ENCODE results near the gene RAP1GAP2.
A peak's percentile ranks its signal among the peaks of the same experiment; 100 is the strongest.
"Not testable (repeated sequence)": the region's sequence is repeated elsewhere in the genome, so short reads cannot be mapped to it uniquely, and the experiment has no call there.

The RAP1GAP2 gene

GRCh38 chr17:2785376-2785775 is 10.9 kb upstream of the RAP1GAP2 start:
- DNase-seq (ENCODE audit: low read depth in 1 of 2, low spot score in 1 of 2): not testable (repeated sequence)

DNA sequence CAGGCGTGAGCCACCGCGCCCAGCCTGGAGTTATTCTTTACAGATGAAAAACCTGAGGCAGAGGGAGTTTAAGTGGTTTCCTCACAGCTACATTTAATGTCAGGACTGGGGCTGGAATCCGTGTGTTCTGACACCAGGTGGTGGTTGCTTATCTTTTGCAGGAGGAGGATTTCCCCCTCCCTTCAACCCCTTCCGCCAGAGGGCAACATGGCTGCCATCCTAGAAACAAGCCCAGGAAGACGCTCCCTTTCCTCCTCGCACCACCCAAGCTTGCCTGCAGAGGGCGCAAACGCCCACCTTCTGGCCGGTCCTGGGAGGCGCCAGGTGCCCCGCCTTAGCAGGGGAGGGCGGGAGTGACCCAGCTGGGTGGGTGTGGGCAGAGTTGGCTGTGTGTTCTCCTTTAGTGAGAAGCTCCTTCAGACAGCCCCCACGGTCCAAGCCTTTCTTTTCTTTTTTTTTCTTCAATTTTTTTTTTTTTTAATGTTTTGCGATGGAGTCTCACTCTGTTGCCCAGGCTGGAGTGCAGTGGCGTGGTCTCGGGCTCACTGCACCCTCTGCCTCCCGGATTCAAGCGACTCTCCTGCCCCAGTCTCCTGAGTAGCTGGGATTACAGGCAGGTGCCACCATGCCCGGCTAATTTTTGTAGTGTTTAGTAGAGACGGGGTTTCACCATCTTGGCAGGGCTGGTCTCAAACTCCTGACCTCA is 9.9 kb upstream of the RAP1GAP2 start:
- peak; percentile 79 to 88 for DNase-seq (ENCODE audit: low read depth in 1 of 2, low spot score in 1 of 2)

DNA sequence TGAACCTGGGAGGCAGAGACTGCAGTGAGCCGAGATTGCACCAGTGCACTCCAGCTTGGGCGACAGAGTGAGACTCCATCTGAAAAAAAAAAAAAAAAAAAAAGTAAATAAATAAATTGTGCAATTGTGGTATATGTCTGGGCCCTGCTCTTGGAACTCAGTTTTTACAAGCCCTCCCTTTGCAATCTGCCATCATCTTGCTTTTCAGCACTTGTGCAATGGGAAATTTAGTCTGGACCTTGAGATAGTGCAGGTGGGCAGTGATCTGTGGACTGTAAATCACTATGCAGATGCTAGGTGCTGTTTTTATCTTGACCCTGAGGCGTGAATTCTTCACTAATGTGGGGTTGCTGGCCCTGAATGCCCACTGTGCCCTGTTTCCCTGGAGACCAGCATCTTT is 6.5 kb upstream of the RAP1GAP2 start:
- no peak for DNase-seq (ENCODE audit: low read depth in 1 of 2, low spot score in 1 of 2)

GRCh38 chr17:2792366-2793169 is 3.7 kb upstream of the RAP1GAP2 start:
- peak in 1 of 2 donors; percentile 39 for DNase-seq (ENCODE audit: low read depth in 1 of 2, low spot score in 1 of 2)

GRCh38 chr17:2794111-2794803 is 2.0 kb upstream of the RAP1GAP2 start:
- DNase-seq (ENCODE audit: low read depth in 1 of 2, low spot score in 1 of 2): no peak

DNA sequence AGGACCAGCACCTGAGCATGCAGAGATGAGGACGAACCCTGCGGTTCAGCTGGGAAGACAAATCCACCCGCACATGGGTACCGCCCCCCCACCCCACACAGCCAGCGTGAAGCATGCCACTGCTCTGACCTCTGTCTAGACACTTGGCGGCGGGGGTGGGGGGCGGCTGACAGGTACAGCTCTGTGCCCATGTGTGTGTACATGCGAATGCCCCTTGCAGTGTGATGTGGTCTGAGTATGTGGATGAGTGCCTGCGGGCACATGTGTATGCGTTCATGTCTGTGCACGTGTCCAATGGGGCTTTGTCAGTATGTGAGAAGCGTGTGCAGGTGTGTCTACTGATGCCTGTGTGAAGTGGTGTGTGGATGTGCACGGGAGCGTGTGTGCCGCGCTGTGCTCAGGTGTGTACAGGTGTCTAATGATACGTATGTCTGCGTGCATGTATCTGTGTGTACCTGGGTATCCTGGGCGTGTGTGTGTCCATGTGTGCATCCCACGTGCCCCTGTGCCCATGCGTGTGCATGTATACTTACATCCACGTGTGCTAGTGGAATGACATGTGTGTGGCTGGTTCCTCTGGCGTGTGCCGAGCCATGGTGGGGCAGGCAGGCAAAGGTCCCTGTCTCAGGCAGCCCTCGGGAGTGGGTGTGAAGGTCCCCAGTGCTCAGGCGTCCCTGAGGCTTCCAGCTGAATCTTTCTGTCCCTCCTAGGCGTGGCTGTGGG is 636 bp upstream of the RAP1GAP2 start:
- no peak for DNase-seq (ENCODE audit: low read depth in 1 of 2, low spot score in 1 of 2)

- no peak for DNase-seq (ENCODE audit: low read depth in 1 of 2, low spot score in 1 of 2)
These were observed 988 bp downstream of the RAP1GAP2 start for GRCh38 chr17:2797226-2797625.

- DNase-seq (ENCODE audit: low read depth in 1 of 2, low spot score in 1 of 2): no peak
These were observed 1.4 kb downstream of the RAP1GAP2 start for GRCh38 chr17:2797637-2798036.

DNA sequence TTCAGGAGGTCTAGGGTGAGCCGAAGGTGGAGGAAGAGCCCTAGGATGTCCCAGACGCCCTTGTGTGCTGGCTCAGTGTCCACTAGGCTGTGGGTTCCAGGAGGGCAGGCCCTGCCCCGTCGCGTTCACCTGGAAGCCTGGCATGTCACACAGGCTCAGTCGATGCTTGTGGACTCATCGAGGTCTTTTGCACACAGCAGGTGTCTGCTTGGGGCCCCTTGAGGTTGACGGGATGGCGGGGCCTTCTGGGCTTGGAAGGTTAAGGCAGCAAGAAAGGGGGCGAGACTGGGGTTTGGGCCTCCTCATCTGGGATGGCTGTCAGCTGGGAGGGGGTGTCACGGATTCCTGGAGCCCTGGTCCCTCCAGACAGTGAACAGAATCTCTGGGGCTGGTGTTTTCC is 1.9 kb downstream of the RAP1GAP2 start:
- DNase-seq (ENCODE audit: low read depth in 1 of 2, low spot score in 1 of 2): no peak

- DNase-seq (ENCODE audit: low read depth in 1 of 2, low spot score in 1 of 2): no peak
These were observed 2.4 kb downstream of the RAP1GAP2 start for GRCh38 chr17:2798678-2799077.

DNA sequence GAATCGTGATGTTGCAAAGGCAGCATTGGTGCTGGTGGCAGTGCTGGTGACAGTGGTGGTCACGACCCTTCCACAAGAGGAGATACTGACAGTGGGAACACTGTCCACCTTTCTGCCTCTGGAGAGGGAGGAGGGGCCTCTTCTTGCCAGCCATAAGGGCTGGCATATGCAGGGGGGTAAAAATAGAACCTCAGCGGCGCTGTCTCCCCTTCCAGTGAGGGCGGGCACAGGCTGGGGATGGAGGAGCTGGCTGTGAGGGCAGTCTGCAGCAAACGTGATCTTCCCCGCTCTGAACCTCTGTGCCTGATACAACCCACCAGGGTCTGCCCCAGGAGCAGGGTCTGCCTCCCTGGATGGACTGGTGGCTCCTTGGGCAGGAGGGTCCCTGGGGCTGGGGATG is 3.4 kb downstream of the RAP1GAP2 start:
- DNase-seq (ENCODE audit: low read depth in 1 of 2, low spot score in 1 of 2): no peak

GRCh38 chr17:2800367-2800766 is 4.1 kb downstream of the RAP1GAP2 start:
- no peak for DNase-seq (ENCODE audit: low read depth in 1 of 2, low spot score in 1 of 2)

GRCh38 chr17:2801841-2802240 is 5.6 kb downstream of the RAP1GAP2 start:
- no peak for DNase-seq (ENCODE audit: low read depth in 1 of 2, low spot score in 1 of 2)

DNA sequence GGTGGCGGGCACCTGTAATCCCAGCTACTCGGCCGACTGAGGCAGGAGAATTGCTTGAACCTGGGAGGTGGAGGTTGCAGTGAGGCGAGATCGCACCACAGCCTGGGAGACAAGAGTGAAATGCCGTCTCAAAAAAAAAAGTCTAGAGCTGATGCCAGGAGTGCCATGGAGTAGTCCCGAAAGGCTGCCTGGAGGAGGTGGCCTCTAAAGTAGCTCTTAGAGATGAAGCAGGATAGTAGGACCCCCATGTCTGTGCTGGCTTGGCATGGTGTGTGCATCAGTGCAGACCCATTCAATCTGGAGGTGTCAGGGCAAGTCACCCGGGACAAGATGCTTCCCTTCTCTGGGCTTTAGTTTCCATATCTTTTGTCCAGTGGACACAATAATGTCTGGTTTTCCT is 6.3 kb downstream of the RAP1GAP2 start:
- DNase-seq (ENCODE audit: low read depth in 1 of 2, low spot score in 1 of 2): no peak

- DNase-seq (ENCODE audit: low read depth in 1 of 2, low spot score in 1 of 2): no peak
These were observed 7.1 kb downstream of the RAP1GAP2 start for GRCh38 chr17:2803386-2803785.

GRCh38 chr17:2803971-2804370 is 7.7 kb downstream of the RAP1GAP2 start:
- no peak for DNase-seq (ENCODE audit: low read depth in 1 of 2, low spot score in 1 of 2)

- no peak for DNase-seq (ENCODE audit: low read depth in 1 of 2, low spot score in 1 of 2)
These were observed 8.7 kb downstream of the RAP1GAP2 start for GRCh38 chr17:2804912-2805311.

DNA sequence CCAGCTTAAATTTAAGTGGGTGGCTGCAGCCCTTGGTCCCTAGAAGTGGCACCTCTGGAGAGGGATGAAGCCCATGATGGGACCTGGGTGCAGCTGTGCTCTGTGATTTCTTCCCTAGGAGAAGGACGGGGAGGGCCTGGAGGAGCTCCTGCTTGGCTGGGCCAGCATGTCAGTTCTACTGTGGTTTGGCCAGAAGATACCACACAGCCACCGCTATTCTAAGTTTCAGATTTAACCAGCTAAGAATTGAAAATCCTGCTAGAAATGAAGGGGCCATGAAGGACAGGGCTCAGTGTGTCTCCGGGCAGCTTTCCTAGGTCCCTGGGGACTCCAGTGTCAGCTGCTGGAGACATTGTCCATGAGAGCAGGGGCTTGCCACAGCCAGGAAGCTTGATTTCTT is 9.7 kb downstream of the RAP1GAP2 start:
- no peak for DNase-seq (ENCODE audit: low read depth in 1 of 2, low spot score in 1 of 2)

DNA sequence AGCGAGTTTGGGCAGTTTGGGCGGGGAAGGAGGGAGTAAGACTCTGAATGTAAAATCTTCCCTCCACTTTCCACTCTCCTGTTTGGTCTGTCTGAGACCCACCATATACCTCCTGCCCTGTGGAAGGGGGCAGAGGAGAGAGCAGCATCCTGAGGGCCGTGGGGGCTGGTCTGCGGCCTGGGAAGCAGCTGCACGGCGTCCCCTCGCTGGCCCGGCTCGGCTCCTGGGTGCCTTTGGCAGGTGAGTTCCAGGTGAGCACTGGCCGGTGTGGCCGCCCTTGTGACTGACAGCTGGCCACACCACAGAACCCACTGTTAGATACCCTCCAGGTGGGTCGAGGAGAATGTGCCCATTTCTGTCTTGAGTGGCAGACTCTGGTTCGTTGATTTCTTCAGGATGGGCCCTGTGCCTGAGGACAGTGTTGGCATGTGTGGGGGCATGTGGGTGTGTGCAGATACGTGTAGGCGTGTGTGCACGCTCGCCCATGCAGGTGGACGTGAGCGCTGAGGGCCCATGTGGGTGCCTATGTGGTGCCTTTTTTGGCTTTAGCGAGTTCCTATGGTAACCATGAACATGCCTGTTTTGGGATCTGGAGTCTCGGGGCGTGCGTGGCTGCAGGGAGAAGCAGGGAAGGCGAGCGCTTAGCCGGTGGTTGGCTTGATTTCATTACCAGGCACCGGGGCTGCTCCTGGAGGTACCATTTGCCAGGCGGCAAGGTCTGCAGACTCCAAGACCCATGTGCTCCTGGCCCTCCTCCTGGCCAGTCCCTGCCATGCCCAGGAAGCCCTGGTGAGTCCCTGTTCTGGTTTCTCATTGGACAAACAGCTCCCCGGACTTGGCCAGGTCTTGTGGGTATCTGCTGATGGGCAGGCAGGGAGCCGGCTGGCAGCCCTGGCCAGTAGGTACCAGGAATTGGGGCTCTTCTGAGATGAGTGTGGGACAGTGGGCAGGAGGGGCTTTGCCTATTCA is 12.4 kb downstream of the RAP1GAP2 start:
- DNase-seq (ENCODE audit: low read depth in 1 of 2, low spot score in 1 of 2): no peak

GRCh38 chr17:2809337-2809736 is 13.1 kb downstream of the RAP1GAP2 start:
- no peak for DNase-seq (ENCODE audit: low read depth in 1 of 2, low spot score in 1 of 2)
